Measurements from ENCODE around the gene STARD13.

DNA sequence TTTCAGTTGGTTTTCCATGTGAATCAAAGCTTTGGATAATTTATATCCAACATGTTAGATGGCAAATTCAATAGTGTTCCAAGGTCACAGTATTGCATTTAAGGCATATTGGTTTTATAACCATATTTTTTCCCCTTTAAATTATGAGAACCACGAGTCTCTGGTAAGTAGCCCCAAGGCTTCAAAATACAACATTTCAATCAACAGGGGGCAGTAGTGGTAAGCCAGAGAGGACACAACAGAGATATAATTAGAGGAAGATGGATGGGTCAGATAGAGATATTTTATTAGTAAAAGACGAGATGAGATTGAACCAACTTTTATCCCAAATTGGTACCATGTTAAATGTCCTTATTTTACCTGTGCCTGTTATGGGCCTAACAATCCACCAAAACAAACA, 216.2 kb downstream of the STARD13 start:
- TF ChIP-seq, protein P1, sequence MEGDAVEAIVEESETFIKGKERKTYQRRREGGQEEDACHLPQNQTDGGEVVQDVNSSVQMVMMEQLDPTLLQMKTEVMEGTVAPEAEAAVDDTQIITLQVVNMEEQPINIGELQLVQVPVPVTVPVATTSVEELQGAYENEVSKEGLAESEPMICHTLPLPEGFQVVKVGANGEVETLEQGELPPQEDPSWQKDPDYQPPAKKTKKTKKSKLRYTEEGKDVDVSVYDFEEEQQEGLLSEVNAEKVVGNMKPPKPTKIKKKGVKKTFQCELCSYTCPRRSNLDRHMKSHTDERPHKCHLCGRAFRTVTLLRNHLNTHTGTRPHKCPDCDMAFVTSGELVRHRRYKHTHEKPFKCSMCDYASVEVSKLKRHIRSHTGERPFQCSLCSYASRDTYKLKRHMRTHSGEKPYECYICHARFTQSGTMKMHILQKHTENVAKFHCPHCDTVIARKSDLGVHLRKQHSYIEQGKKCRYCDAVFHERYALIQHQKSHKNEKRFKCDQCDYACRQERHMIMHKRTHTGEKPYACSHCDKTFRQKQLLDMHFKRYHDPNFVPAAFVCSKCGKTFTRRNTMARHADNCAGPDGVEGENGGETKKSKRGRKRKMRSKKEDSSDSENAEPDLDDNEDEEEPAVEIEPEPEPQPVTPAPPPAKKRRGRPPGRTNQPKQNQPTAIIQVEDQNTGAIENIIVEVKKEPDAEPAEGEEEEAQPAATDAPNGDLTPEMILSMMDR (optimal IDR thresholded peaks at IDR 0.05 in 1 of 3, IDR thresholded peaks at IDR 0.05 in 1 of 3, conservative IDR thresholded peaks at IDR 0.05 in 1 of 3; ENCODE audit: extremely low read depth in 1 of 3, insufficient read depth in 2 of 3, low read length in 3 of 3), result peak in 2 of 3 experiments; percentile 11 to 24
- no peak for TF ChIP-seq EZH2 (IDR thresholded peaks at IDR 0.05; ENCODE audit: low read length)
